GM18507 (cell line): Measurements from ENCODE around the gene FRG2C.
"Not testable (repeated sequence)": the region's sequence is repeated elsewhere in the genome, so short reads cannot be mapped to it uniquely, and the experiment has no call there.

Experiments used
- DNase-seq: peaks from one replicate; pipeline ENCODE4 v3.0.0; 2011; ENCODE audit warnings: low read depth; ENCODE audit not compliant: insufficient read length; ENCODE audit errors: extremely low spot score
- FAIRE-seq: peaks from 2 replicates; lab custom pipeline; 2011; peaks lifted over from hg19 to GRCh38; lab: Jason Lieb, UNC

The FRG2C gene

DNA sequence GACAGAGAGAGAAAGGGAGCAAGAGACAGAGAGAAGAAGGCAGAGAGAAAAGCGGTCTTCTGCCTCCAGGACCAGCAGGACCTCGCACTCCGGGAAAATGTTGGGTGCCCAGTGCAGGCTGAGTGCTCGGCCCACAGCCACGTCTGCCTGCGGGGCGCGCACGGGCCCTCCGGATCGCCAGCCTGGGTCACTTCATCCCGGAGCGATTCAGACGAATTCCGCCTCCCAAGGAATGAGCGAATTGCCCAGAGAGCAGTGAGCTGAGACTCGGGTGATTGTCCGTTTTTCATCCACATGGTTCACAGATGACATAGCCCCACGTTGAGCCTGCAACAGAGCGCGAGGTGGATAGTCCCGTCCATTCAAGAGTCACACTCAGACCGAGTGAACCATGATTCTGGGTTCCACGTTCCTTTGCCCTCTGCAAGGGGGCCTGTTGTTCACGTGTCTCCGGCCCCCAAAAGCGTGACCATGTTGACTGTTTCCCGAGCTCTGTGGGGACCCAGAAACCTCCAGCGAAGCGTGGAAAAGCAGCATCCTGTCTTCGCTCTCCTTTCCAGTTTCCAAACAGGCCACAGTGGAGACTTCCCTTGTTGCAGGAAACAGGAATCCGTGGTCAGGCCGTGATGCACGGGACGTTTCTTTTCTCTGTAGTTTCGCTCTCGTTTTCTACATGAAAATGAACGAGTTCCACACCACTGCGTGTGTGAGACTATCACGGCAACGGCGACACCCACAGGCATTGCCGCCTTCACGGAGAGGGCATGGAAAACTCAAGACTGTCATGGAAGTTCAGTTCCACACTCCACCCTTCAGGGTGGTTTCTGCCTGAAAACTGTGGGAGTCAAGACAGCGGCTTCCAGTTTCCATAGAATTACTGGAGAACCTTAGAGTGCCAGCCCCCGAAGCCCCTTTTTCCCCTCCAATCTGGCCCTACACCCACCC, 3.9 kb downstream of the FRG2C start:
- not testable (repeated sequence) for FAIRE-seq, DNase-seq

DNA sequence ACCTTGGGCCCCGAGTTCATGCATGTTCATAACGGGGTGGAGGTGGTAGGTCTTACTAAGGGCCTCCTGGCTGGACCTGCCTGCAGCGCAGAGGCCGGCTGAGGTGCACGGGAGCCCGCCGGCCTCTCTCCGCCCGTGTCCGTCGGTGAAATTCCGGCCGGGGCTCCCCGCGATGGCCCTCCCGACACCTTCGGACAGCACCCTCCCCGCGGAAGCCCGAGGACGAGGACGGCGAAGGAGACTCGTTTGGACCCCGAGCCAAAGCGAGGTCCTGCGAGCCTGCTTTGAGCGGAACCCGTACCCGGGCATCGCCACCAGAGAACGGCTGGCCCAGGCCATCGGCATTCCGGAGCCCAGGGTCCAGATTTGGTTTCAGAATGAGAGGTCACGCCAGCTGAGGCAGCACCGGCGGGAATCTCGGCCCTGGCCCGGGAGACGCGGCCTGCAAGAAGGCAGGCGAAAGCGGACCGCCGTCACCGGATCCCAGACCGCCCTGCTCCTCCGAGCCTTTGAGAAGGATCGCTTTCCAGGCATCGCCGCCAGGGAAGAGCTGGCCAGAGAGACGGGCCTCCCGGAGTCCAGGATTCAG, 4.7 kb downstream of the FRG2C start:
- not testable (repeated sequence) for DNase-seq, FAIRE-seq

DNA sequence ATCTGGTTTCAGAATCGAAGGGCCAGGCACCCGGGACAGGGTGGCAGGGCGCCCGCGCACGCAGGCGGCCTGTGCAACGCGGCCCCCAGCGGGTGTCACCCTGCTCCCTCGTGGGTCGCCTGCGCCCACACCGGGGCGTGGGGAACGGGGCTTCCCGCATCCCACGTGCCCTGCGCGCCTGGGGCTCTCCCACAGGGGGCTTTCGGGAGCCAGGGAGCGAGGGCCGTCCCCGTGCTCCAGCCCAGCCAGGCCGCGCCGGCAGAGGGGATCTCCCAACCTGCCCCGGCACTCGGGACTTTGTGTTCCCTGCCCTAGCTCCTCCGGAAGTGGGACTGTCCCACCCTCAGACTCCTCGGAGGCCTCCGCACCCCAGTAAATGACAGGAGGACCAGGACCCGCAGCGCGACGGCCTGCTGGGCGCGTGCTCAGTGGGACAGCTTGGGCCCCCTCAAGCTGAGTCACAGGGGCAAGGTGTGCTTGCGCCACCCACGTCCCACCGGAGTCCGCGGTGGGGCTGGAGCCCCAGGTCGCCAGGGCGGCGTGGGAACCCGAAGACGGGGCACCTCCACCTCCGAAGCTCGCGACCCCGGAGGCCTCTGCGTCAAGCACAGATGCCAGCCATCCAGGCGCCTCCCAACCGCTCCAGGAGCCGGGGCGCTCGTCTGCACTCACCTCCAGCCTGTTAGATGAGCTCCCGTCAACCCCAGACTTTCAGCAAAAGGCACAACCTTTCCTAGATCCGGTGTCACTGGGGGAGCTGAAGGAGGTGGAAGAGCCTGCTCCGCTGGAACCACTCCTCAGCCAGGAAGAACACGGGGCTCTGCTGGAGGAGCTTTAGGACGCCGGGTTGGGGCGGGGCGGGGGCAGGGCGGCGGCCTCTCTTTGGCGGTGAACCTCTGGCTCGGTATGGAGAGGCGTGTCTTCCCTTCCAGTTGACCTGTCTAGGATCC, 5.5 kb downstream of the FRG2C start:
- not testable (repeated sequence) for FAIRE-seq

DNA sequence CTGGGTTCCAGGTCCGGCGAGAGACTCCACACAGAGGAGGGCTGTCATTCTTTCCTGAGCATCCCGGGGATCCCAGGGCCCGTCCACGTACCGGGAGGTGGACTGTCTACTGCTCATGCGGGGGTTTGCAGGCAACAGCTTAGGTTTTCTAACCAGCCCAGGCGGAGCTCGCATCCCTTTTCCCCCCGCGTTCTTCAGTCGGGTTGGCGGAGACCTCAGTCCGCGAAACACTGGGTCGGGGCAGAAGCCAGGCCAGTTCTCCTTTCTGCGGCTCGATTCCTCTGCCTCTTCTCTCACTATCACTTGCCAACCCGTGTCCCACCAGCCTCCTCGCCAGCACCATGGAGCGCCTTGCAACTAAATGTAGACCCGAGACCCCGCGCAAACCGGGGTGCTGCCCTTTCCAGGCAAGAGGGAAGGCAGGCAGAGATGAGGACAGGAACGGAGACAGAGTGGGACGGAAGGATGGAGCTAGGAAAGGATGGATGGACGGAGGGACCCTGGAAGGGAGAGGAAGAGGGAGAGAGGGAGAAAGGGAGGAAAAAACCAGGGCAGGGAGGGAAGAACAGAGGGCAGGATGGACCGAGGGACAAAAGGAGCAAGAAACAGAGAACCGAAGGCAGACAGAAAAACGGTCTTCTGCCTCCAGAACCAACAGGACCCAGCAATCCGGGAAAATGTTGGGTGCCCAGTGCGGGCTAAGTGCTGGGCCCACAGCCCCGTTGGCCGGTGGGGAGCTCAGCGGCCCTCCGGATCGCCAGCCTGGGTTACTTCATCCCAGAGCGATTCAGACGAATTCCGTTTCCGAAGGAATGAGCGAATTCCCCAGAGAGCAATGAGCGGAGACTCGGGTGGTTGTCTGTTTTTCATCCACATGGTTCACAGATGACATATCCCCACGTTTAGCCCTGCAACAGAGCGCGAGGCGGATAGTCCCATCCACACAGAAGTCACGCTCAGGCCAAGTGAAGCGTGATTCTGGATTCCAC, 6.5 kb downstream of the FRG2C start:
- DNase-seq, FAIRE-seq: not testable (repeated sequence)

More for the DNA sequence above, 5.5 kb downstream of the FRG2C start:
- DNase-seq, result not testable (repeated sequence)

DNA sequence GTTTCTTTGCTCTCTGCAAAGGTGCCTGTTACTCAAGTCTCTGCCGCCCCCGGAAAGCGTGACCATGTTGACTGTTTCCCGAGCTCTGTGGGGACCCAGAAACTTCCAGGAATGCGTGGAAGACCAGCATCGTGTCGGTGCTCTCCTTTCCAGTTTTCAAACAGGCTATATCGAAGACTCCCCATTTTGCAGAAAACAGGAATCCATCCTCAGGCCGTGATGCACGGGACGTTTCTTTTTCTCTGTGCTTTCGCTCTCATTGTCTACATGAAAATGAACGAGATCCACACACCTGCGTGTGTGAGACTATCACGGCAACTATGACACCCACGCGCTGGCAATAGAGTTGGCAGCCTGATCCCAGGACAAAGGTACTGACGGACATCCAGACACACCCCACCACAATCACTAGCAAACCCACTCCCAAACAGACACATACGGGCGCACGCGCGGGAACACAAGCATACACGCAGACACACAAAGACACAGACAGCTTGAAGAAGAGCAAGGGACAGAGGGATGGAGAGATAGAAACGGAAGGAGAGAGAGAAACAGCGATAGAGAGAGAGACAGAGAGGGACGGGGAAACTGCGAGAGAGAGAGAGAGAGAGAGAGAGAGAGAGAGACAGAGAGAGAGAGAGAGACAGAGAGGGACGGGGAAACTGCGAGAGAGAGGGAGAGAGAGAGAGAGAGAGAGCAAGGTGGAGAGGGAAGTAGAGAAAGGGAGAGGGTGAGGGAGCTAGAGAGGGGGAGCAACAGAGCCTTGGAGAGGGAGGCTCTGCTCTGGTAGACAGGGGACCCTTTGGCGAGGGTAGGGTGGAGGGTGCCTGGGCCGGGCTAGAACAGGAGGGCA, 7.4 kb downstream of the FRG2C start:
- DNase-seq, FAIRE-seq: not testable (repeated sequence)

DNA sequence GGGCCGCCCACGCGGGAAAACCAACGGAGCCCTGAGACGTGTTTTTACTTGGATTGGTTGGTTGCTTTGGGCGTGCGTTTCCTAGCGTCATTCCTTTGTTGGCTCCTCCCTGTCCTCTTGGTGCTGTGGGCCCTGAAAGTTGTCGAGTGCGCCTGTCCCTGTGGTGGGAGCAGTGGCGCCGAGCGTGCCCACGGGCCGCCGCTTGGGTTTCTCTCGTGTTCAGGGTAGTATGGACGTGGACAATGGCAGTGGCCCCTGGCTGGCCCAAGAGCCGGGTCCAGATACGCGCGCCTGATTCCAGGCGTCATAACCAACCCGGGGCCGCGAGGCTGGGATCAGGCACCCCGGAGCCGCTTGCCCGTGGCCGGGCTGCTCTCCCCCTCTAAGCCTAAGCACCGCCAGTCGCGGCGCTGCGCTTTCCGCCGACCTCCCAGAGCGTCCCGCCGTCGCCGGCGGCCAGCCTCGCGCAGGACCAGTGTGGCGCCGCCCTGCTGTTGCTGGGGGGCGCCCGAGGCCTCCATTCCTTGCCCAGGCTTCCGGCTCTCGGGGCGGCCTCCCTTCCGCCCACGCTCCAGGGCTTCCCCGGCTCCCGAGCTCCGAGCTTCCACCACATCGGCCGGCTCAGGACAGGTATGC, 8.1 kb downstream of the FRG2C start:
- FAIRE-seq, DNase-seq: not testable (repeated sequence)

DNA sequence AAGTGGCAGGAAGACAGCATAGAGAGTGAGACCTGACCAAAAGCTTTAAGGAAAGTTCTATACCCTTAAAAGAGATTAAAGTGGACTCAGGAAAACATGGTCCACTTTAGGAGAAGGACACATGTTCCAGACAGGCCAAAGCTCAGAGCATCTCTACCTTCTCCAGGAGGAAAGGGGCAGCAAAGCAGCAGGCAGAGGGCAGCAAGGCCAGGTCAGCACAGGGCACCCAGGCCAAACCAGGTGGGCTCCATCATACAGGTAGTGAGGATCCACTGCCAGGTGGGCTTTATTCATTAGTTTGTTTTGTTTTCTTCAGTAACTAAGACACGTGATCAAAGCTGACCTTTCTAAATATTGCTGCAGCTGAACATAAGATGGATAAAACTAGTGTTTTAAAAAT, 19.8 kb downstream of the FRG2C start:
- not testable (repeated sequence) for DNase-seq, FAIRE-seq

DNA sequence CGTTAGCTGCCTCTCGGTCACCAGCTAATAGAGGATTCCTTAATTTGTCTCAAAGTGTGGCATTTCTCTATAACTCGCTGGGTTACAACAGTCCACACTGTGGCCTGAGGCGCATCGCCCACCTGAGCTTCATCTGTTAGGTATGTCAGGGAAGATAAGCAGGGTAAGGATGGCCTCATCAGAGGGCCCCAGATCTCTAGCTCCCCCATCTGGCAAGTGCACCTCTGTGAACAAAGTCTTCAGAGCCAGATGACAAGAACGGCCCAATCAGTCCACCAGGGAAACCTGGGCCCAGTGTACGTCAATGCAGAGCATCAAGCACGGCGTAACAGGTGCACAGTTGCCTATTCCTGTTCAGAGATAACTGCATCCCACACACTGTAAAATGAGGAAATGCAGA, 23.2 kb downstream of the FRG2C start:
- FAIRE-seq, result no peak
- no peak for DNase-seq

DNA sequence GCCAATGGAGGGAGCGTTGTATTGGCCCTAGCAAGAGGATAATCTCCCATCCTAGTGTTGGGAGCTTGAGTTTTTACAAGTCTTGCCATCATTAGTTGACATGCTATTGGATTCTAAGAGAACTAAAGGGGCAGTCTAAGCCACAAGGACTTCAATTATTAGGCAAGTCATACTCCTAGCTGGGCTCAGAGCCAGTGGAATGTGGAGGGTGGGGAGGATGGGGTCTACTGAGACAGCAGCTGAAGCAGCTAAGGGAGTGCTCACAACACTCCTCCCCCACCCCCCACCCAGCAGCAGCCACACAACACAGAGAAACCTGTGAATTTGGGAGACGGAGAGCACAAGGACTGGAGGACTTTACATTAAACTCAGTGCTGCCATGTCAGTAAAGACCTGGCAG, 27.9 kb downstream of the FRG2C start:
- FAIRE-seq, result no peak
- DNase-seq, result no peak
